RPMI7951 (cell line): ENCODE measurements around the gene RAPSN. TPM values are rescaled to one million over a fixed set of nuclear protein-coding genes. Genes with fewer than 3 reads are reported as not detected.
A peak's percentile ranks its signal among the peaks of the same experiment; 100 is the strongest.

ENCODE experiments used
- DNase-seq: peaks from one replicate; pipeline ENCODE4 v3.0.0-alpha.2; 2012; ENCODE audit warnings: low read depth
- total RNA-seq: library from RNA; depleted of rRNA; stranded (reverse); fragments of >200 nt; shearing (Covaris generic); gene quantifications from 2 replicates; pipeline ENCODE4 v1.2.3, GENCODE V29; 2014

The RAPSN gene
- total RNA-seq, 1 experiment from 2014 or later: not detected

- peak; percentile 89 for DNase-seq
Observed at GRCh38 chr11:47408598-47409439, 40.1 kb downstream of the RAPSN start.

- DNase-seq: peak; percentile 92
Observed at GRCh38 chr11:47407746-47408590, 41.0 kb downstream of the RAPSN start, which contains the start of gene SLC39A13. SLC39A13 (plus strand) TSS chr11:47408590; CDS start chr11:47410095, 1,505 bp downstream.

- DNase-seq: no peak
Observed at GRCh38 chr11:47406896-47407745, 41.8 kb downstream of the RAPSN start.

GRCh38 chr11:47403571-47403970, 45.4 kb downstream of the RAPSN start:
- DNase-seq: no peak

GRCh38 chr11:47403135-47403534, 45.8 kb downstream of the RAPSN start:
- DNase-seq: no peak

GRCh38 chr11:47400768-47401279, 48.1 kb downstream of the RAPSN start:
- no peak for DNase-seq

- DNase-seq: no peak
Observed at GRCh38 chr11:47399860-47400767, 48.8 kb downstream of the RAPSN start.

- no peak for DNase-seq
Observed at GRCh38 chr11:47398551-47398950, 50.4 kb downstream of the RAPSN start.

GRCh38 chr11:47398011-47398410, 50.9 kb downstream of the RAPSN start:
- DNase-seq: no peak

- DNase-seq: no peak
Observed at GRCh38 chr11:47396049-47396320, 53.0 kb downstream of the RAPSN start.

GRCh38 chr11:47395223-47396048, 53.5 kb downstream of the RAPSN start:
- no peak for DNase-seq

- DNase-seq: no peak
Observed at GRCh38 chr11:47394322-47395222, 54.4 kb downstream of the RAPSN start.

GRCh38 chr11:47394050-47394321, 55.0 kb downstream of the RAPSN start:
- DNase-seq: no peak

GRCh38 chr11:47393163-47394049, 55.5 kb downstream of the RAPSN start:
- peak; percentile 31 for DNase-seq

GRCh38 chr11:47392546-47393162, 56.3 kb downstream of the RAPSN start:
- DNase-seq: no peak

- no peak for DNase-seq
Observed at GRCh38 chr11:47391711-47392432, 57.1 kb downstream of the RAPSN start.

- DNase-seq: no peak
Observed at GRCh38 chr11:47391077-47391583, 57.8 kb downstream of the RAPSN start.
